GM23338 (cell line): Measurements from ENCODE around the gene TENM3. TPM values are rescaled to one million over a fixed set of nuclear protein-coding genes. Genes with fewer than 3 reads are reported as not detected.

Experiments
- ATAC-seq: fragments of 200-7000 bp; cut with Tn5 transposase; 3 replicates; pipeline ENCODE4 v1.9.1; 2020
- DNase-seq: peaks from one replicate; pipeline ENCODE4 v3.0.0-alpha.2; 2015; ENCODE audit warnings: low spot score
- H2AFZ ChIP-seq: fragments of 200-600 bp; sonication (generic); 2 replicates; pipeline ENCODE4 v1.8.0; 2016; ENCODE audit warnings: antibody characterized with exemption, mild to moderate bottlenecking, moderate library complexity
- H3F3A ChIP-seq: fragments of 200-600 bp; sonication (generic); replicated peaks from 2 replicates; pipeline ENCODE4 v1.8.0; 2017; ENCODE audit warnings: antibody characterized with exemption, mixed run types, low read depth
- H3K27ac ChIP-seq: fragments of 200-600 bp; sonication (generic); 2 replicates; pipeline ENCODE4 v1.6.1; 2016; ENCODE audit warnings: low read depth
- H3K27me3 ChIP-seq: fragments of 200-600 bp; sonication (generic); 2 replicates; pipeline ENCODE4 v1.8.0; 2016; ENCODE audit warnings: mild to moderate bottlenecking, mixed run types, moderate library complexity; ENCODE audit not compliant: insufficient read depth
- H3K36me3 ChIP-seq: fragments of 200-600 bp; sonication (generic); 2 replicates; pipeline ENCODE4 v1.8.0; 2016; ENCODE audit warnings: mild to moderate bottlenecking; ENCODE audit not compliant: insufficient read depth
- H3K4me1 ChIP-seq: fragments of 200-600 bp; sonication (generic); 2 replicates; pipeline ENCODE4 v1.8.0; 2016; ENCODE audit warnings: mild to moderate bottlenecking, moderate library complexity; ENCODE audit not compliant: insufficient read depth
- H3K4me2 ChIP-seq: fragments of 200-600 bp; sonication (generic); 2 replicates; pipeline ENCODE4 v1.7.1; 2017; ENCODE audit warnings: mixed run types
- H3K4me3 ChIP-seq: fragments of 200-600 bp; sonication (generic); 2 replicates; pipeline ENCODE4 v1.6.1; 2016; ENCODE audit warnings: mixed run types
- H3K79me2 ChIP-seq: fragments of 200-600 bp; sonication (generic); replicated peaks from 2 replicates; pipeline ENCODE4 v1.8.0; 2017; ENCODE audit warnings: mild to moderate bottlenecking; ENCODE audit not compliant: insufficient read depth
- H3K9me2 ChIP-seq: fragments of 200-600 bp; sonication (generic); 2 replicates; pipeline ENCODE4 v1.8.0; 2017; ENCODE audit not compliant: insufficient read depth
- H4K20me1 ChIP-seq: fragments of 200-600 bp; sonication (generic); replicated peaks from 2 replicates; pipeline ENCODE4 v1.8.0; 2017; ENCODE audit warnings: mild to moderate bottlenecking; ENCODE audit not compliant: insufficient read depth
- H3K27ac Mint-ChIP-seq: 2 replicates; pipeline ENCODE4 v1.8.0; 2020; ENCODE audit warnings: inconsistent platforms, mild to moderate bottlenecking, moderate library complexity, mixed read lengths
- H3K27me3 Mint-ChIP-seq: 3 replicates; pipeline ENCODE4 v1.8.0; 2022; ENCODE audit warnings: low read depth, mild to moderate bottlenecking, moderate library complexity, mixed read lengths, inconsistent platforms; ENCODE audit not compliant: insufficient read depth, poor library complexity
- H3K36me3 Mint-ChIP-seq: 3 replicates; pipeline ENCODE4 v1.8.0; 2021; ENCODE audit warnings: low read depth, mild to moderate bottlenecking, inconsistent platforms, moderate library complexity, mixed read lengths
- H3K4me1 Mint-ChIP-seq: 3 replicates; pipeline ENCODE4 v1.8.0; 2020; ENCODE audit warnings: mild to moderate bottlenecking, inconsistent platforms, mixed read lengths
- H3K4me3 Mint-ChIP-seq: 3 replicates; pipeline ENCODE4 v1.8.0; 2021; ENCODE audit warnings: moderate library complexity, mild to moderate bottlenecking, inconsistent platforms, mixed read lengths
- H3K9me3 Mint-ChIP-seq: 3 replicates; pipeline ENCODE4 v1.8.0; 2020; ENCODE audit warnings: moderate library complexity, mild to moderate bottlenecking, inconsistent platforms, mixed read lengths
- CTCF ChIP-seq, 2 experiments: fragments of 200-600 bp in 1 of 2; sonication (generic) in 1 of 2; conservative IDR thresholded peaks; 2 replicates each; pipeline versions ENCODE4 v1.5.1 to v1.6.1; 2016 to 2017; ENCODE audit warnings: antibody characterized with exemption in 2 of 2, low read depth in 2 of 2, mild to moderate bottlenecking in 2 of 2, moderate library complexity in 1 of 2
- EZH2 ChIP-seq: fragments of 200-600 bp; sonication (generic); IDR thresholded peaks from one replicate; pipeline ENCODE4 v1.8.0; 2017; ENCODE audit warnings: antibody characterized with exemption, mild to moderate bottlenecking, low read depth; ENCODE audit not compliant: unreplicated experiment
- EZH2phosphoT487 ChIP-seq: fragments of 200-600 bp; sonication (generic); IDR thresholded peaks from one replicate; pipeline ENCODE4 v1.8.1; 2018; ENCODE audit warnings: antibody characterized with exemption; ENCODE audit not compliant: unreplicated experiment
- JUNB ChIP-seq: IDR thresholded peaks from one replicate; pipeline ENCODE4 v1.6.1; 2016; ENCODE audit warnings: antibody characterized with exemption; ENCODE audit not compliant: unreplicated experiment
- NANOG ChIP-seq: IDR thresholded peaks from 2 replicates; pipeline ENCODE4 v1.6.1; 2016; ENCODE audit warnings: antibody characterized with exemption, borderline replicate concordance
- POLR2AphosphoS5 ChIP-seq: IDR thresholded peaks from 2 replicates; pipeline ENCODE4 v1.6.1; 2016; ENCODE audit warnings: antibody characterized with exemption, low read depth
- STAT1 ChIP-seq: IDR thresholded peaks from one replicate; pipeline ENCODE4 v1.6.1; 2016; ENCODE audit warnings: antibody characterized with exemption; ENCODE audit not compliant: unreplicated experiment
- ZNF114 ChIP-seq: fragments of 250-450 bp; sonication (Bioruptor Pico); IDR thresholded peaks from 2 replicates; pipeline ENCODE4 v1.5.0; 2020; ENCODE audit warnings: mild to moderate bottlenecking, moderate library complexity
- ZNF331 ChIP-seq: fragments of 250-450 bp; sonication (Bioruptor Pico); IDR thresholded peaks from 2 replicates; pipeline ENCODE4 v1.5.0; 2020; ENCODE audit warnings: low read depth, mild to moderate bottlenecking, moderate library complexity
- polyA plus RNA-seq: library from polyadenylated mRNA; unstranded; fragments of >200 nt; fragmentation: Nextera tagmentation; extraction: Ambion mirVana; gene quantifications from 2 replicates; pipeline ENCODE4 v1.2.1, GENCODE V29; 2016
- total RNA-seq: library from RNA; depleted of rRNA; stranded (reverse); fragments of >200 nt; shearing (Covaris generic); gene quantifications from 2 replicates; pipeline ENCODE4 v1.2.3, GENCODE V29; 2014
- TF ChIP-seq, protein P1 (sequence below): IDR thresholded peaks from 2 replicates; pipeline ENCODE4 v1.6.1; 2016; ENCODE audit warnings: antibody characterized with exemption
- TF ChIP-seq, protein P2 (sequence below): fragments of 250-450 bp; sonication (Bioruptor Pico); IDR thresholded peaks from 2 replicates; pipeline ENCODE4 v1.5.0; 2020; ENCODE audit warnings: mild to moderate bottlenecking, moderate library complexity
- TF ChIP-seq, protein P3 (sequence below): IDR thresholded peaks from one replicate; pipeline ENCODE4 v1.6.1; 2018; ENCODE audit warnings: antibody characterized with exemption; ENCODE audit not compliant: unreplicated experiment

TENM3 gene
- total and polyA plus RNA-seq, 2 experiments from 2014 or later: 22.2 to 128 TPM

DNA sequence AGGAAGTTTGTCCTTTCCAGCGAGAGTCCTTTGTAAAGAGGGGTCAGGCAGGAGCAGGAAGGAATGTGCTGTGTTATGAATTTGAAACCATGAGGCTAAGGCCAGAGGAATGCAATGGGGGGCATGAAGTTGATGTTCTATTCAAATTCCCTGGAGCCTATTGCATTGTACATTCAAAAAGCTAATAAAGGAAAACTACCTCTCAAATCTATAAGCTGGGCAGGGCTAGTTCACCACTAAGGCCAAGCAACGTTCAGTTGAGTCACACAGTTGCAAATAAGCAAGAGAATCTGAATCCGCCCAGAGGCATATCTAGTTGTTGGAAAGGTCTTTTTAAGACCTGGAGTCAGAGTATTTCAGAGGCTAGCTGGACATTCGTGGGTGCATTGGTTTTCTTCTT is 525.6 kb downstream of the TENM3 start:
- H3K4me1 Mint-ChIP-seq: peaks cover 33% of the 10 kb centered on the region
- Histone ChIP-seq H3K9me2 (no peaks in the 10 kb centered on the region), H3F3A (no peaks in the 10 kb centered on the region), H2AFZ (no peak overlapping the region), H3K79me2 (no peaks in the 10 kb centered on the region), H3K4me3 (no peak overlapping the region), H3K36me3 (no peaks in the 10 kb centered on the region), H3K4me2 (no peak overlapping the region), H4K20me1 (no peaks in the 10 kb centered on the region), H3K4me1 (peaks cover 30% of the 10 kb centered on the region), H3K27ac (no peak overlapping the region), H3K27me3 (no peaks in the 10 kb centered on the region)
- no peak overlapping the region for H3K4me3 Mint-ChIP-seq
- TF ChIP-seq, protein P1, sequence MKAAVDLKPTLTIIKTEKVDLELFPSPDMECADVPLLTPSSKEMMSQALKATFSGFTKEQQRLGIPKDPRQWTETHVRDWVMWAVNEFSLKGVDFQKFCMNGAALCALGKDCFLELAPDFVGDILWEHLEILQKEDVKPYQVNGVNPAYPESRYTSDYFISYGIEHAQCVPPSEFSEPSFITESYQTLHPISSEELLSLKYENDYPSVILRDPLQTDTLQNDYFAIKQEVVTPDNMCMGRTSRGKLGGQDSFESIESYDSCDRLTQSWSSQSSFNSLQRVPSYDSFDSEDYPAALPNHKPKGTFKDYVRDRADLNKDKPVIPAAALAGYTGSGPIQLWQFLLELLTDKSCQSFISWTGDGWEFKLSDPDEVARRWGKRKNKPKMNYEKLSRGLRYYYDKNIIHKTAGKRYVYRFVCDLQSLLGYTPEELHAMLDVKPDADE: no peak
- TF ChIP-seq, protein P2, sequence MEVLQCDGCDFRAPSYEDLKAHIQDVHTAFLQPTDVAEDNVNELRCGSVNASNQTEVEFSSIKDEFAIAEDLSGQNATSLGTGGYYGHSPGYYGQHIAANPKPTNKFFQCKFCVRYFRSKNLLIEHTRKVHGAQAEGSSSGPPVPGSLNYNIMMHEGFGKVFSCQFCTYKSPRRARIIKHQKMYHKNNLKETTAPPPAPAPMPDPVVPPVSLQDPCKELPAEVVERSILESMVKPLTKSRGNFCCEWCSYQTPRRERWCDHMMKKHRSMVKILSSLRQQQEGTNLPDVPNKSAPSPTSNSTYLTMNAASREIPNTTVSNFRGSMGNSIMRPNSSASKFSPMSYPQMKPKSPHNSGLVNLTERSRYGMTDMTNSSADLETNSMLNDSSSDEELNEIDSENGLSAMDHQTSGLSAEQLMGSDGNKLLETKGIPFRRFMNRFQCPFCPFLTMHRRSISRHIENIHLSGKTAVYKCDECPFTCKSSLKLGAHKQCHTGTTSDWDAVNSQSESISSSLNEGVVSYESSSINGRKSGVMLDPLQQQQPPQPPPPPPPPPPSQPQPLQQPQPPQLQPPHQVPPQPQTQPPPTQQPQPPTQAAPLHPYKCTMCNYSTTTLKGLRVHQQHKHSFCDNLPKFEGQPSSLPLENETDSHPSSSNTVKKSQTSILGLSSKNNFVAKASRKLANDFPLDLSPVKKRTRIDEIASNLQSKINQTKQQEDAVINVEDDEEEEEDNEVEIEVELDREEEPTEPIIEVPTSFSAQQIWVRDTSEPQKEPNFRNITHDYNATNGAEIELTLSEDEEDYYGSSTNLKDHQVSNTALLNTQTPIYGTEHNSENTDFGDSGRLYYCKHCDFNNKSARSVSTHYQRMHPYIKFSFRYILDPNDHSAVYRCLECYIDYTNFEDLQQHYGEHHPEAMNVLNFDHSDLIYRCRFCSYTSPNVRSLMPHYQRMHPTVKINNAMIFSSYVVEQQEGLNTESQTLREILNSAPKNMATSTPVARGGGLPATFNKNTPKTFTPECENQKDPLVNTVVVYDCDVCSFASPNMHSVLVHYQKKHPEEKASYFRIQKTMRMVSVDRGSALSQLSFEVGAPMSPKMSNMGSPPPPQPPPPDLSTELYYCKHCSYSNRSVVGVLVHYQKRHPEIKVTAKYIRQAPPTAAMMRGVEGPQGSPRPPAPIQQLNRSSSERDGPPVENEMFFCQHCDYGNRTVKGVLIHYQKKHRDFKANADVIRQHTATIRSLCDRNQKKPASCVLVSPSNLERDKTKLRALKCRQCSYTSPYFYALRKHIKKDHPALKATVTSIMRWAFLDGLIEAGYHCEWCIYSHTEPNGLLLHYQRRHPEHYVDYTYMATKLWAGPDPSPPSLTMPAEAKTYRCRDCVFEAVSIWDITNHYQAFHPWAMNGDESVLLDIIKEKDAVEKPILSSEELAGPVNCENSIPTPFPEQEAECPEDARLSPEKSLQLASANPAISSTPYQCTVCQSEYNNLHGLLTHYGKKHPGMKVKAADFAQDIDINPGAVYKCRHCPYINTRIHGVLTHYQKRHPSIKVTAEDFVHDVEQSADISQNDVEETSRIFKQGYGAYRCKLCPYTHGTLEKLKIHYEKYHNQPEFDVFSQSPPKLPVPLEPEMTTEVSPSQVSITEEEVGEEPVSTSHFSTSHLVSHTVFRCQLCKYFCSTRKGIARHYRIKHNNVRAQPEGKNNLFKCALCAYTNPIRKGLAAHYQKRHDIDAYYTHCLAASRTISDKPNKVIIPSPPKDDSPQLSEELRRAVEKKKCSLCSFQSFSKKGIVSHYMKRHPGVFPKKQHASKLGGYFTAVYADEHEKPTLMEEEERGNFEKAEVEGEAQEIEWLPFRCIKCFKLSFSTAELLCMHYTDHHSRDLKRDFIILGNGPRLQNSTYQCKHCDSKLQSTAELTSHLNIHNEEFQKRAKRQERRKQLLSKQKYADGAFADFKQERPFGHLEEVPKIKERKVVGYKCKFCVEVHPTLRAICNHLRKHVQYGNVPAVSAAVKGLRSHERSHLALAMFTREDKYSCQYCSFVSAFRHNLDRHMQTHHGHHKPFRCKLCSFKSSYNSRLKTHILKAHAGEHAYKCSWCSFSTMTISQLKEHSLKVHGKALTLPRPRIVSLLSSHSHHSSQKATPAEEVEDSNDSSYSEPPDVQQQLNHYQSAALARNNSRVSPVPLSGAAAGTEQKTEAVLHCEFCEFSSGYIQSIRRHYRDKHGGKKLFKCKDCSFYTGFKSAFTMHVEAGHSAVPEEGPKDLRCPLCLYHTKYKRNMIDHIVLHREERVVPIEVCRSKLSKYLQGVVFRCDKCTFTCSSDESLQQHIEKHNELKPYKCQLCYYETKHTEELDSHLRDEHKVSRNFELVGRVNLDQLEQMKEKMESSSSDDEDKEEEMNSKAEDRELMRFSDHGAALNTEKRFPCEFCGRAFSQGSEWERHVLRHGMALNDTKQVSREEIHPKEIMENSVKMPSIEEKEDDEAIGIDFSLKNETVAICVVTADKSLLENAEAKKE (CRISPR knock-in tag): no peak
- TF ChIP-seq EZH2: no peak
- TF ChIP-seq ZNF331 (CRISPR knock-in tag): no peak
- no peak for TF ChIP-seq NANOG
- TF ChIP-seq, protein P3, sequence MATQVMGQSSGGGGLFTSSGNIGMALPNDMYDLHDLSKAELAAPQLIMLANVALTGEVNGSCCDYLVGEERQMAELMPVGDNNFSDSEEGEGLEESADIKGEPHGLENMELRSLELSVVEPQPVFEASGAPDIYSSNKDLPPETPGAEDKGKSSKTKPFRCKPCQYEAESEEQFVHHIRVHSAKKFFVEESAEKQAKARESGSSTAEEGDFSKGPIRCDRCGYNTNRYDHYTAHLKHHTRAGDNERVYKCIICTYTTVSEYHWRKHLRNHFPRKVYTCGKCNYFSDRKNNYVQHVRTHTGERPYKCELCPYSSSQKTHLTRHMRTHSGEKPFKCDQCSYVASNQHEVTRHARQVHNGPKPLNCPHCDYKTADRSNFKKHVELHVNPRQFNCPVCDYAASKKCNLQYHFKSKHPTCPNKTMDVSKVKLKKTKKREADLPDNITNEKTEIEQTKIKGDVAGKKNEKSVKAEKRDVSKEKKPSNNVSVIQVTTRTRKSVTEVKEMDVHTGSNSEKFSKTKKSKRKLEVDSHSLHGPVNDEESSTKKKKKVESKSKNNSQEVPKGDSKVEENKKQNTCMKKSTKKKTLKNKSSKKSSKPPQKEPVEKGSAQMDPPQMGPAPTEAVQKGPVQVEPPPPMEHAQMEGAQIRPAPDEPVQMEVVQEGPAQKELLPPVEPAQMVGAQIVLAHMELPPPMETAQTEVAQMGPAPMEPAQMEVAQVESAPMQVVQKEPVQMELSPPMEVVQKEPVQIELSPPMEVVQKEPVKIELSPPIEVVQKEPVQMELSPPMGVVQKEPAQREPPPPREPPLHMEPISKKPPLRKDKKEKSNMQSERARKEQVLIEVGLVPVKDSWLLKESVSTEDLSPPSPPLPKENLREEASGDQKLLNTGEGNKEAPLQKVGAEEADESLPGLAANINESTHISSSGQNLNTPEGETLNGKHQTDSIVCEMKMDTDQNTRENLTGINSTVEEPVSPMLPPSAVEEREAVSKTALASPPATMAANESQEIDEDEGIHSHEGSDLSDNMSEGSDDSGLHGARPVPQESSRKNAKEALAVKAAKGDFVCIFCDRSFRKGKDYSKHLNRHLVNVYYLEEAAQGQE: no peak
- TF ChIP-seq EZH2phosphoT487: no peak
- TF ChIP-seq JUNB: no peak
- TF ChIP-seq POLR2AphosphoS5: no peak
- no peak for TF ChIP-seq CTCF (conservative IDR thresholded peaks at IDR 0.05; ENCODE audit: low read depth in 2 of 2)
- no peak for TF ChIP-seq ZNF114 (CRISPR knock-in tag)
- no peak for TF ChIP-seq STAT1
- H3K27me3 Mint-ChIP-seq: peaks cover 4% of the 10 kb centered on the region
- DNase-seq (peak; percentile 28), ATAC-seq (no peak; the same call in 2 of the 3 replicates)
- H3K36me3 Mint-ChIP-seq: no peaks in the 10 kb centered on the region
- H3K27ac Mint-ChIP-seq: no peak overlapping the region; the same call in 1 of the 2 replicates
- H3K9me3 Mint-ChIP-seq: no peaks in the 10 kb centered on the region
